ENCODE data around the gene ATP1A1.
A peak's percentile ranks its signal among the peaks of the same experiment; 100 is the strongest.

The ATP1A1 gene

DNA sequence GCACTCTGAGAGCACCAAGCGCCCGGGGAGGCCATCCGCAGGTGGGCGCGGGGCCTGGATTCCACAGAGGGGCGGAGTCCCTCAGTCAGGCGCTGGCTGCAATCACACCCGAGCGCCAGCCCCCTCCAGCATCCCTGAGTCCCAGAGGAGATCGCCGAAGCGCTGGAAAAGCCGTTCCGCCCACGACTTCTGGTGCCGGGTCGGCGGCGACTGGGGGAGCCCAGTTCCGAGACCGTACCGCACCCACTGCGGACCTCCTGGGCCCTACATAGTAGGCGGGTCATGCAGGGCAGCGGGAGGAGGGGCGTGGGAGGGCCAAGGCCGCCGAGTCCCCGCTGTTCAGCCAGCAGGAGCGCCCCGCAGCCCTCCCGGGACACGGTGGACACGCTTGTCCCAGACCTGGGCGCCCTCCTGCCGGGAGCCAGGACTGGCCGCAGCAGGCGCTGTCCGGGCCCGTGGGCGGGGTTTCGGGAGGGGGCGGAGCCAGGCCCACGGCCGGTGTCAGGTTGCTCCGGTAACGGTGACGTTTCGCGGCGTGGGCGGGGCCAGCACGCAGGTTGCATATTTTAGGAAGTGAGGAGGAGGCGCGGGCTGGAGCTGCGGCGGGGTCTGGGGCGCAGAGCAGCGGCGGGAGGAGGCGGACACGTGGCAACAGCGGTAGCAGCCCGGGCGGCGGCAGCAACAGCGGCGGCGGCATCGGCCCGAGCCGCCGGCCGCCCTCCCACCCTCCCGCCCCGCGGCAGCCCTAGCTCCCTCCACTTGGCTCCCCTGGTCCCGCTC, at the start of gene ATP1A1:
TSS of gene ATP1A1 (plus strand) at position 594 of the 780 bp plus-strand sequence. CDS start 268 bp downstream, outside the sequence.
- DNase-seq (ENCODE audit: low read depth, low spot score) = peak; percentile 56
- H3K27ac ChIP-seq = peak within 1 kb of the TSS; percentile 91

DNA sequence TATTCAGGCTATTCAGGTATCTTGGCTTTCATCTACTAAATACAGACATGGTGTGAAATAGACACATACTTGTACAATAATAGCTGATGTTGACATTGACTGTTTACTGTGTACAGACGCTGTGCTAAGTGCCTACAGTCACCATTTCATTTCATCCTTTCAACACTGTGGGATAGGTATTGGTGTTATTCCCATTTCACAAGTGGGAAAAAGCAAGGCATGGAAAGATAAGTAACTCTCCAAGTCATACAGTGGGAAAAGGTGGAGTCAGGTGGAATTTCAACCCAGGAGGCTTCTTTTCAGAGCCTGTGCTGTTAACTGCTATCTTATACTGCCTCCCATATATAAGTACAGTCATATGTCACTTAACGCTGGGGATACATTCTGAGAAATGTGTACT, 49.6 kb upstream of the ATP1A1 start:
- H3K27ac ChIP-seq = no peak overlapping the region
- no peak for DNase-seq (ENCODE audit: low read depth, low spot score)

DNA sequence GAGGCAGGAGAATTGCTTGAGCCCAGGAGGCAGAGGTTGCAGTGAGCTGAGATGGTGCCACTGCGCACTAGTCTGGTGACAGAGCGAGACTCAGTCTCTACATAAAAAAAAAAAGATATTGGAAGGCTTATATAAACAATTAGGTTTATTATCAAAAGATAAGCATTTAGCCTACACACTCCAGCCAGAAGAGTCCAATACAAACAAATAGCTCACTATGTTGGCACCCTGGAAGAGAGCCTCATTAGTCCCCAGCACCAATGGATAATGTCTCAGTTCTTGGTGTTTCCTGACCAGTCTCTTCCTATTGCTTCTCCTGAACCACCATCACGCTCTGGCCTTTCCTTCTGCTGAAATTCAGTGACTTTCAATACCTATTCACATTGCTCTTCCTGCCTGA, 48.6 kb upstream of the ATP1A1 start:
- no peak overlapping the region for H3K27ac ChIP-seq
- no peak for DNase-seq (ENCODE audit: low read depth, low spot score)

GRCh38 chr1:116325104-116325503, 47.9 kb upstream of the ATP1A1 start:
- H3K27ac ChIP-seq = no peak overlapping the region
- DNase-seq (ENCODE audit: low read depth, low spot score) = no peak

DNA sequence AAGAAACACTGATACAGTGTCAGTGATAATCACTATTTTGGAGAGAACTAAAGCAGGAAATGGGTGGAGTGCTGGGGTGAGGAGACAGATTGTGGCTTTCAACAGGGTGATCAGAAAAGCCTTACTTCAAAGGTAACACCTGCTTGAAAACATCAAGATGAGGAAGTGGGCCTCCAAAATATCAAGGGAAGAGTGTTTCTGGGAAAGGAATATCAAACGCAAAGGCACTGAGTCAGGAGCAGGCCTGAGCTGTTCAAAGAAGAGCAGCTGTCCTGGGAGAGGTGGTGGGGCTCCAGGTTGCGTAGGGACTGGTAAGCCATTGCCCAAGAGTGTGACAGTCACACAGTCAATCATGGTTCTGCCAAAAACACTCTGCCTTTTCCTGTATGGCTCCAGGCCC, 47.1 kb upstream of the ATP1A1 start:
- no peak for DNase-seq (ENCODE audit: low read depth, low spot score)
- H3K27ac ChIP-seq = no peak overlapping the region

DNA sequence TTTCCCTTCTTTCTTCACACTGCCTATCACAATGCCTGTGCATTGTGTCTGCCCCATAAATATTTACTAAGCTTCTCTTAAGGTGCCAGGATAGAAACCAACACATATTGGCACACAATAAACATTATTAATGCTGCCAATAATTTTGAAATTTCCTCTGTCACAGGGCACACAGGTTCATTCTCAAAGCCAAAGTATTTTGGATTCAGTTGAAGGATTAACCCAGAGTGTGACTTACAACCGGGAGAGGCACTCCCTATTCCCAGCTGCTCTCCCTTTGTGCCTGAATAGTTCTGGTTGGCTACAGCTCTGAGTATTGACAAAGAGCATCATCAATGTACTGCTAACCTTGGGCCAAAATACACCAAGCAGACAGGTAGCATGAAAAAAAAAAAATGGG, 46.6 kb upstream of the ATP1A1 start:
- no peak overlapping the region for H3K27ac ChIP-seq
- DNase-seq (ENCODE audit: low read depth, low spot score) = no peak

- DNase-seq (ENCODE audit: low read depth, low spot score) = no peak
- no peak overlapping the region for H3K27ac ChIP-seq
Measured at GRCh38 chr1:116328671-116329070, 44.4 kb upstream of the ATP1A1 start.

- no peak for DNase-seq (ENCODE audit: low read depth, low spot score)
- H3K27ac ChIP-seq = no peak overlapping the region
Measured at GRCh38 chr1:116329524-116330341, 43.3 kb upstream of the ATP1A1 start.

GRCh38 chr1:116330342-116330652, 42.7 kb upstream of the ATP1A1 start:
- H3K27ac ChIP-seq = no peak overlapping the region
- no peak for DNase-seq (ENCODE audit: low read depth, low spot score)

DNA sequence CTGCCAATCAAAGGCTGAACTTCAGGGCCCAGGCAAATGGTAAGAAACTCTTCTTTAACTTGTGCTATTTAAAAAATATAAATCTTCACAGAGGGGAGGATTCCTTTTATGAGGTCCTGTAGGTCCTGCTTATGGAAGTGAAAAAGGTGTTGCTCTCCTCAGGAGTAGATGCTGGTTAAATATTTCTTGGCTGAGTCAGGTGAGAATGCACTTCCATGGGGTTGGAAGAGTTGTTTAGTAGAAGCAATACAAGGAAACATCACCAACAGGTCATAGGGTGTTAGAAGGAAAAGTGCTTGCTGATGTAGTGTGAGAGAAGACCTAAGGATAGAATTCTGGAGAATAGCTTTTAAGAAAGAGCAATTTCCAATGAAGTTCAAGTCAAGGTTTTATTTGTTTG, 42.2 kb upstream of the ATP1A1 start:
- H3K27ac ChIP-seq = no peak overlapping the region
- DNase-seq (ENCODE audit: low read depth, low spot score) = no peak

DNA sequence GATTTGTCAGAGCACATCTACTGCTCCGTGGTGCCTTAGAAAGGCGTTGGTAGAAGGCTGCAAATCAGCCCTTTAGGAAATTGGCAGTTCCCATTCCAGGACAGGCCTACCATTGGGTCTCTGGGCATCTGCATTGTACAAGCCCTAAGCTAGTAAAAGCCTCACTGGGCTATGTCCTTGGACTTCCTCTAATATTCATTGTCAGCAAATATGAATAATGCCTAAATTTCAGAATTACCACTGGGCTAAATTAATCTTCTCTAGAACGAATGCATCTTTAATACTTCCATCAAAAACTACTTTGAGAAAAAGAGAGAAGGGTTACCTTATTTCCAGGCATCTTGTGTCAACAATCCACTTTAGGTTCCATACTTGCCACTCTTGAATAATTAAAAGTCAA, 41.5 kb upstream of the ATP1A1 start:
- DNase-seq (ENCODE audit: low read depth, low spot score) = no peak
- H3K27ac ChIP-seq = no peak overlapping the region

- H3K27ac ChIP-seq = no peak overlapping the region
- DNase-seq (ENCODE audit: low read depth, low spot score) = no peak
Measured at GRCh38 chr1:116332451-116332850, 40.6 kb upstream of the ATP1A1 start.

DNA sequence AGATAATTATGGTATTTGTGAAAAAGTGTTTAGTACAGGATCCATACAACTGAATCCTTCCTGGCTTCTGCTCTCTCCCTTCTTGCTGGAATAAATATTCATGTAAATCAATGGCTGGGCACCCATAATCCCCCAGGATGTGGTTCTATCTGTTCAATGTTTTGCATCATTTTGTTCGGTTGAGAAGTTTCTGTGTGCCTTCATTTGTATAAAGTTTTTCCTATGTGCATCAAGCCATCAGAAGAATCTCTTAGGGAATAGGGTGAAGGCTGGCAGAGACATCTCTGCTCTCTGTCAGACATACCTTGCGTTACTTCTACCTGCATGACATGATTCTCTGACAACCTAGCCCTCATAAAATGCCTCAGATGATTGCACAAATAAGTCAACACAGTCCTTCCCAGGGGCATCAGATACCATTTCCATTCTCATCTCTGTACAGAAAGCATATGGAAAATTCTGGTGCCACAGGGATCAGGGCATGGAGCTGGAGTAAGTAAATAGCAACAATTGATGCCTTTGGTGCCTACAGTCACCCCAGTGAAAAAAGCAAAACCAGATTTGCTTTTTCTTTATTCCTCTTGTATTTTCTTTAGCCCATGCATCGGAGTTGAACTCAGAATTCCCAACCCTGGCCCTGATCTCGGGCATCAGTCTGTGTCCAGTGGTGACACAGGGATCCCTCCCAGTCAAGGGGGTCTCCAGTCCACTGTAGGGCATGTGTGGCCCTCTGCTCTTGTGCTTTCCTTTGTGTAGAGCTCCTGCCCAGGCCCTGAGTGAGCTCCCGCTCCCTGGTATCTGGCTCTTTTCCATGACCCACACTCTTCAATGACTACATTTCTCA, 39.7 kb upstream of the ATP1A1 start:
- DNase-seq (ENCODE audit: low read depth, low spot score) = no peak
- no peak overlapping the region for H3K27ac ChIP-seq

DNA sequence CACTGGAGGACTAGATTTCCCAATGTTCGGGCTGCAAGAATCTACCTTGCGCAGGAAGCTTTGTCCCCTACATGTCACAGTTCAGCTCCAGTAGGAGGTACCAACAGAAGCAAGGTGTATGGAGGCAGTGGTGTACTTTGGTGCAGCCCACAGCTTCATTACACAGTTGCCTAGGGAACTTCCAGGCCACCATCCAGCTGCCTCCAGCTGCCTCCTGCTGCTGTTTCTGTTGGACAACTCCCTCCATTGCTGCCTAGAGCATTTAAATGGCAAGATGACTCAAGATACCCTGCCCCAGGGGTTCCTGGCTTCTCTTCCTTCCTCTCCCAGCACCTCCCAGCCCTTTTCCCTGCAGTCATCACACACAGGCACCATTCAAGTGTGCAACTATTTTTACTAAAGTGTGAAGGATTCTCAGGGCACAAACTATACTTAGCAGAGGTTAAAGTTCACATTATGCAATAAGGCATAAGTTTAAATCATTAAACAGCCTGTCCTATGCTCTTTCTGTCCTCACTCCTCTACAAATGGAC, 39.0 kb upstream of the ATP1A1 start:
- no peak for DNase-seq (ENCODE audit: low read depth, low spot score)
- H3K27ac ChIP-seq = no peak overlapping the region

- DNase-seq (ENCODE audit: low read depth, low spot score) = no peak
- H3K27ac ChIP-seq = no peak overlapping the region
Measured at GRCh38 chr1:116334868-116335635, 38.0 kb upstream of the ATP1A1 start.

DNA sequence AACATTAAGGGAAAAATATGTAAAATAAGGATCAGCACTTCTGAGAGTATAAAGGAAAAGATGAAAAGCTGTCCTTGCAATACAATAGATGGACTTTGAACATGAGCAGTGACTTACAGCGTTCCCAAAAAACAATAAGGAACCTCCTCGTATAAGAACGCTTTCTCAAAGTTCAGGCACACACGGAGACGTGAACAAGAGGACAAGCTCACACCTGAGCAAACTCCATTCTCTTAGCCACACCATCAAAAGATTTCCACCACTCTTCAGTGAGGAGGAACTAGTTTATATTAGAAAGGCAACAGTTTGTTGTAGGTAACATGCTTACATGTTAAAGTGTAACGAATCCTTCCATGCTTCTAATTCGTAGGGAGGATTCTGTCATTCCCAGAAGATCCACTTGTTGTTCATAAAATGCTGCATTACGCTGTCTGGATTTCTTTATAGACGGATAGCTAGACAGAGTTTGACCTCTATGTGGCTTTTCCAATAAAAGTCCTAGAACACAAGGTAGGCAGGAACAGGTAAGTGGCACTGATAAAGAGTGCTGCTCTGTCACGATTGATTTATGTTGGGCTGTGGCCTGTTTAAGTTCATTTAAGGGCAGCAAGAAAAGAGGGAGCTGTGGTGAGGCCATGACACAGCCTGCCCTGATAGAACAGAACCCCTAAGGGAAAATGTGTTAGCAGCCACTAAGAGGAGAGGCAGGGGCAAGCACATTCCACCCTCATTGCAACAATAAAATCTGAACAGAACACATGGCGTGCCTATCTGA, 37.0 kb upstream of the ATP1A1 start:
- no peak overlapping the region for H3K27ac ChIP-seq
- no peak for DNase-seq (ENCODE audit: low read depth, low spot score)

DNA sequence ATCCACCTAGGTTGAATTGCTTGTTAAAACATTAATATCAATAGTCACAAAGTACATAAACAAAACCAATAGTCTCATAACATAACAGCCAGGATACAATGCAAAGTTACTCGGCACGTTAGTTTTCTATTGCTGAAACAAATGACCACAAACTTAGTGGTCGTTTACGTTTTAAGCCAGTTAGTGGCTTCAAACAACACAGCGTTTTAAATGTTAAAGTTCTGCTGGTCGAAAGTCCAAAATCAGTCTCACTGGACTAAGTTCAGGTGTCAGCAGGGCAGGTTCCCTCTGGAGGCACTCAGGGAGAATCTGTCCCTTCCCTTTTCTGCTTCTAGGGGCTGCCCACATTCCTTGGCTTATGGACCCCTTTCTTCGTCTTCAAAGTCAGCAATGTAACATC, 35.6 kb upstream of the ATP1A1 start:
- H3K27ac ChIP-seq = no peak overlapping the region
- DNase-seq (ENCODE audit: low read depth, low spot score) = no peak

- no peak overlapping the region for H3K27ac ChIP-seq
- DNase-seq (ENCODE audit: low read depth, low spot score) = no peak
Measured at GRCh38 chr1:116338400-116338799, 34.6 kb upstream of the ATP1A1 start.
